ENCODE measurements around the gene MLLT3.

Gene MLLT3

DNA sequence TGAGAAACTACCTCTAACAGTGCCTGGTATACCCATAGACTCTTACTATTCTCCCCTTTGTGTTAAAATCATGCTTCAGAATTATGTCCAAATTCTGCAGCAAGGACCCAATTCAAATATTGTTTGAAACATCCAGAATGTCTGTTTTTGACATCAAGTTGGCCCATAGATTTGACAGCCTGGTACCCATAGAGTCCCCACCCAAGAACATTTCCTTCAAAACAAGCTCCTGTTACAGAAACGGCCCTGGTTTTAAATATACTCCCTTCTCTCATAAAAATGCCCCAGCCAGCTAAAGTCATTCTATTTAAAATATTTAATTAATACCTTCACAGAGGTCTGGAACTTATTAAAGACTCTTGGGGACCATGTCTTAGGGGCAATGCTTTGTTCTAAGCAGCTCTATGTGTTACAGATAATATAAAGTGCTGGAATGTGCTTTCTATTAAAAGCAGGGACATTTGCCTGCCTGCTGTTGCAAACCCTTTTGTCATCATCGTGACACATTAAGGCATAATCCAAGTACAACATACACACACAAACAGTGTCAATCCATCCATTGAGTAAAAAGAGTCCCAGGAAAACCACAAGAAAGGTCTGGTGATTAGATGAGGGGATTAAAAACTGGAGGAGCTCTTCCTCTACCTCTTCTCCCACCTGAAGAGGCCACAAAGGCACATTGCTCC is 321.7 kb downstream of the MLLT3 start:
- Histone ChIP-seq H2AFZ (ENCODE audit: low read length) (no peak overlapping the region), H4K20me1 (ENCODE audit: insufficient read depth, low read length) (no peaks in the 10 kb centered on the region), H3K79me2 (ENCODE audit: low read length) (no peaks in the 10 kb centered on the region), H3K36me3 (replicated peaks; ENCODE audit: insufficient read depth, low read length) (no peaks in the 10 kb centered on the region), H3F3A (ENCODE audit: insufficient read depth, low read length) (no peaks in the 10 kb centered on the region), H3K9me2 (replicated peaks; ENCODE audit: insufficient read depth, low read length) (no peaks in the 10 kb centered on the region), H3K4me2 (ENCODE audit: low read depth, low read length) (no peak overlapping the region), H3K4me1 (ENCODE audit: low read length) (no peaks in the 10 kb centered on the region), H3K27ac (ENCODE audit: low read length) (no peak overlapping the region), H3K4me3 (ENCODE audit: low read length) (no peak overlapping the region), H3K27me3 (replicated peaks; ENCODE audit: insufficient read depth, low read length) (no peaks in the 10 kb centered on the region), H3K9ac (ENCODE audit: low read length) (no peak overlapping the region), H3K9me3 (replicated peaks; ENCODE audit: insufficient read depth, low read length) (no peaks in the 10 kb centered on the region)
- DNase-seq = no peak
- TF ChIP-seq, protein P1, sequence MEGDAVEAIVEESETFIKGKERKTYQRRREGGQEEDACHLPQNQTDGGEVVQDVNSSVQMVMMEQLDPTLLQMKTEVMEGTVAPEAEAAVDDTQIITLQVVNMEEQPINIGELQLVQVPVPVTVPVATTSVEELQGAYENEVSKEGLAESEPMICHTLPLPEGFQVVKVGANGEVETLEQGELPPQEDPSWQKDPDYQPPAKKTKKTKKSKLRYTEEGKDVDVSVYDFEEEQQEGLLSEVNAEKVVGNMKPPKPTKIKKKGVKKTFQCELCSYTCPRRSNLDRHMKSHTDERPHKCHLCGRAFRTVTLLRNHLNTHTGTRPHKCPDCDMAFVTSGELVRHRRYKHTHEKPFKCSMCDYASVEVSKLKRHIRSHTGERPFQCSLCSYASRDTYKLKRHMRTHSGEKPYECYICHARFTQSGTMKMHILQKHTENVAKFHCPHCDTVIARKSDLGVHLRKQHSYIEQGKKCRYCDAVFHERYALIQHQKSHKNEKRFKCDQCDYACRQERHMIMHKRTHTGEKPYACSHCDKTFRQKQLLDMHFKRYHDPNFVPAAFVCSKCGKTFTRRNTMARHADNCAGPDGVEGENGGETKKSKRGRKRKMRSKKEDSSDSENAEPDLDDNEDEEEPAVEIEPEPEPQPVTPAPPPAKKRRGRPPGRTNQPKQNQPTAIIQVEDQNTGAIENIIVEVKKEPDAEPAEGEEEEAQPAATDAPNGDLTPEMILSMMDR (IDR thresholded peaks at IDR 0.05; ENCODE audit: low read length) = no peak
- TF ChIP-seq EZH2phosphoT487 (IDR thresholded peaks at IDR 0.05; ENCODE audit: low read length) (no peak), EZH2 (optimal IDR thresholded peaks at IDR 0.05; ENCODE audit: low read depth, low read length) (no peak)

DNA sequence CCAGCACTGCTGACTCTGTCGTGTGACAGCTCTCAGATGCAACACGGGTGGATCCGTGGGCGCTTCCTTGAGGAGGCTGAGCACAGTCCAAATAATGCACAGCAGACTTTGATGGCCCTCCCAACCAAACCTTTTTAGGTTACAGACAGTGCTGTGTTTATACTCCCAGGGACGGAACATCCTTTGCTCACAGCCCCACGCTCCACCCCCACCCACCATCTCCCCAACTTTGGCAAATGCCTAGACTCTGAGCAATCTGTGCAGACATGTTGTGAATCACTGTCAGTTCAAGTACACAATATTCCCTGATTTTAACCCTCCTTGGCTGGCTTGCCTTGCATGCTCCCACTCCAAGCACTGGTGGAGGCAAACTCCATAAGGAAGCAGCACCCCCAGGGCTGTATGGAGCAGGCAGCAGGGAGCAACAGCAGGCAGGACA is 324.6 kb downstream of the MLLT3 start:
- Histone ChIP-seq H3K9me2 (replicated peaks; ENCODE audit: insufficient read depth, low read length) (no peaks in the 10 kb centered on the region), H3K9me3 (replicated peaks; ENCODE audit: insufficient read depth, low read length) (no peaks in the 10 kb centered on the region), H3K27ac (ENCODE audit: low read length) (no peak overlapping the region), H3K36me3 (replicated peaks; ENCODE audit: insufficient read depth, low read length) (no peaks in the 10 kb centered on the region), H3K27me3 (replicated peaks; ENCODE audit: insufficient read depth, low read length) (no peaks in the 10 kb centered on the region), H3K4me3 (ENCODE audit: low read length) (no peak overlapping the region), H3K9ac (ENCODE audit: low read length) (no peak overlapping the region), H3K79me2 (ENCODE audit: low read length) (no peaks in the 10 kb centered on the region), H3K4me1 (ENCODE audit: low read length) (no peaks in the 10 kb centered on the region), H3K4me2 (ENCODE audit: low read depth, low read length) (no peak overlapping the region), H4K20me1 (ENCODE audit: insufficient read depth, low read length) (no peaks in the 10 kb centered on the region), H2AFZ (ENCODE audit: low read length) (no peak overlapping the region), H3F3A (ENCODE audit: insufficient read depth, low read length) (no peaks in the 10 kb centered on the region)
- DNase-seq = no peak
- TF ChIP-seq EZH2 (optimal IDR thresholded peaks at IDR 0.05; ENCODE audit: low read depth, low read length) (no peak), EZH2phosphoT487 (IDR thresholded peaks at IDR 0.05; ENCODE audit: low read length) (no peak)
- TF ChIP-seq, protein P1 (IDR thresholded peaks at IDR 0.05; ENCODE audit: low read length) = no peak

DNA sequence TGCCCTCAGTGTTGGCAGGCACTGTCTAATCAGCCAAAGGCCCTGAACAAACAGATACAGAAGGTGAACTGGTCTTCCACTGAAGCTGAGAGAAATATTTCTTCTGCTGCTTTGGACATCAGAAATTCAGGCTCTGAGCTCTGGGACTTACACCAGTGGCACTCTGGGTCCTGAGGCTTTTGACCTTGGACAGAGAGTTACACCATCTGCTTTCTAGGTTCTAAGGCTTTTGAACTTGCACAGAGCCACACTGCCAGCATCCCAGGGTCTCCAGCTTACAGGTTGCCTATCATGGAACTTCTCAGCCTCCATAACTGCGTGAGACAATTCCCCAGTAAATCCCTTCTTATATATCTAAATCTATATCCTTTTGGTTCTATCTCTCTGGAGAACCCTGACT is 326.7 kb downstream of the MLLT3 start:
- H3K4me1 ChIP-seq (ENCODE audit: low read length) = no peaks in the 10 kb centered on the region
- TF ChIP-seq EZH2phosphoT487 (IDR thresholded peaks at IDR 0.05; ENCODE audit: low read length) = no peak
- no peak for TF ChIP-seq EZH2 (optimal IDR thresholded peaks at IDR 0.05; ENCODE audit: low read depth, low read length)
- TF ChIP-seq, protein P1 (IDR thresholded peaks at IDR 0.05; ENCODE audit: low read length) = no peak
- no peak overlapping the region for H3K27ac ChIP-seq (ENCODE audit: low read length)
- no peaks in the 10 kb centered on the region for H3K9me2 ChIP-seq (replicated peaks; ENCODE audit: insufficient read depth, low read length)
- no peak overlapping the region for H3K4me2 ChIP-seq (ENCODE audit: low read depth, low read length)
- H3K9me3 ChIP-seq (replicated peaks; ENCODE audit: insufficient read depth, low read length) = no peaks in the 10 kb centered on the region
- H3K36me3 ChIP-seq (replicated peaks; ENCODE audit: insufficient read depth, low read length) = no peaks in the 10 kb centered on the region
- DNase-seq = no peak
- no peaks in the 10 kb centered on the region for H3F3A ChIP-seq (ENCODE audit: insufficient read depth, low read length)
- no peak overlapping the region for H3K4me3 ChIP-seq (ENCODE audit: low read length)
- H2AFZ ChIP-seq (ENCODE audit: low read length) = no peak overlapping the region
- no peak overlapping the region for H3K9ac ChIP-seq (ENCODE audit: low read length)
- no peaks in the 10 kb centered on the region for H3K27me3 ChIP-seq (replicated peaks; ENCODE audit: insufficient read depth, low read length)
- H4K20me1 ChIP-seq (ENCODE audit: insufficient read depth, low read length) = no peaks in the 10 kb centered on the region
- no peaks in the 10 kb centered on the region for H3K79me2 ChIP-seq (ENCODE audit: low read length)

All from MM.1S (cell line).